Neural cell (in vitro differentiated cells): ENCODE results near the gene ARID3C.

Experiments
- CTCF ChIP-seq: fragments of 450-650 bp; IDR thresholded peaks from 2 replicates; pipeline ENCODE4 v1.5.1; 2014; ENCODE audit warnings: antibody characterized with exemption, mild to moderate bottlenecking, moderate library complexity; ENCODE audit not compliant: poor library complexity, severe bottlenecking
- EP300 ChIP-seq: fragments of 450-650 bp; conservative IDR thresholded peaks from 2 replicates; pipeline ENCODE4 v1.6.1; 2014; ENCODE audit warnings: antibody characterized with exemption, mild to moderate bottlenecking, moderate library complexity; ENCODE audit not compliant: poor library complexity, severe bottlenecking
- POLR2AphosphoS5 ChIP-seq: IDR thresholded peaks from 2 replicates; pipeline ENCODE4 v1.6.1; 2012
- REST ChIP-seq: IDR thresholded peaks from 2 replicates; pipeline ENCODE4 v1.6.1; 2012; ENCODE audit warnings: borderline replicate concordance
- TAF1 ChIP-seq: IDR thresholded peaks from 2 replicates; pipeline ENCODE4 v1.6.1; 2012; ENCODE audit warnings: low read depth

GRCh38 chr9:34571481-34571810 lies 57.4 kb downstream of the ARID3C start:
- no peak for TF ChIP-seq CTCF
- TF ChIP-seq POLR2AphosphoS5: no peak
- TF ChIP-seq TAF1: no peak
- TF ChIP-seq REST: no peak
- TF ChIP-seq EP300: no peak
